GM19099 (cell line): ENCODE data around the gene IL18.

ENCODE experiments used
- POLR2A ChIP-seq: IDR thresholded peaks from 3 replicates; pipeline ENCODE4 v1.6.1; 2011; ENCODE audit warnings: low read depth; ENCODE audit not compliant: insufficient read length; ENCODE audit errors: extremely low read depth

The IL18 gene

GRCh38 chr11:112174789-112175598 lies 11.1 kb upstream of the IL18 start, which contains the start of gene BCO2:
TSS of gene BCO2 (plus strand) at chr11:112175512. CDS start at chr11:112175602, 90 bp downstream.
- no peak for TF ChIP-seq POLR2A

- no peak for TF ChIP-seq POLR2A
Observed at GRCh38 chr11:112173152-112173551, 9.3 kb upstream of the IL18 start.

- TF ChIP-seq POLR2A, result no peak
Observed at GRCh38 chr11:112172362-112172994, 8.6 kb upstream of the IL18 start.

- no peak for TF ChIP-seq POLR2A
Observed at GRCh38 chr11:112167145-112167544, 3.3 kb upstream of the IL18 start, which contains the start of gene TEX12. TSS of gene TEX12 (plus strand) at chr11:112167372. CDS start at chr11:112169269, 1,897 bp downstream.

GRCh38 chr11:112166562-112166961 lies 2.7 kb upstream of the IL18 start:
- no peak for TF ChIP-seq POLR2A

- no peak for TF ChIP-seq POLR2A
Observed at GRCh38 chr11:112165049-112165448, 1.2 kb upstream of the IL18 start.

GRCh38 chr11:112162761-112163546 lies 940 bp downstream of the IL18 start:
- TF ChIP-seq POLR2A, result no peak

- TF ChIP-seq POLR2A, result no peak
Observed at GRCh38 chr11:112161012-112161411, 2.9 kb downstream of the IL18 start.

GRCh38 chr11:112160091-112160848 lies 3.6 kb downstream of the IL18 start:
- TF ChIP-seq POLR2A, result no peak

GRCh38 chr11:112159098-112160065 lies 4.5 kb downstream of the IL18 start:
- no peak for TF ChIP-seq POLR2A

- TF ChIP-seq POLR2A, result no peak
Observed at GRCh38 chr11:112156956-112157766, 6.7 kb downstream of the IL18 start.

GRCh38 chr11:112156153-112156955 lies 7.5 kb downstream of the IL18 start:
- TF ChIP-seq POLR2A, result no peak
